AG04450 (cell line): Measurements from ENCODE around the gene PPOX. TPM values are rescaled to one million over a fixed set of nuclear protein-coding genes. Genes with fewer than 3 reads are reported as not detected.

Source experiments
- CTCF ChIA-PET: fragments of 300-600, 350-600 bp; formaldehyde crosslinking; extraction: SDS; loops from one replicate; lab custom pipeline; 2022; ENCODE audit warnings: antibody characterized with exemption, inconsistent platforms; lab: Charles Lee
- POLR2A ChIA-PET: fragments of 350-600 bp; formaldehyde crosslinking; extraction: SDS; loops from one replicate; lab custom pipeline; 2021; ENCODE audit warnings: antibody characterized with exemption, inconsistent platforms; lab: Yijun Ruan, JAX
- DNase-seq: peaks from one replicate; pipeline ENCODE4 v3.0.0-alpha.2; 2011; ENCODE audit warnings: low read depth, low spot score
- H3K27ac ChIP-seq: one replicate; pipeline ENCODE4 v1.5.1; 2012; ENCODE audit warnings: low read depth, low read length, control low read depth
- H3K27me3 ChIP-seq: one replicate; pipeline ENCODE4 v1.6.0; 2012; ENCODE audit warnings: low read length; ENCODE audit not compliant: control insufficient read depth, insufficient read depth
- H3K4me3 ChIP-seq: 2 replicates; pipeline ENCODE4 v1.5.1; 2011; ENCODE audit warnings: mild to moderate bottlenecking, low read depth, low read length, control low read depth
- H3K9me3 ChIP-seq: 2 replicates; pipeline ENCODE4 v1.5.1; 2012; ENCODE audit warnings: low read length; ENCODE audit not compliant: control insufficient read depth, insufficient read depth
- CTCF ChIP-seq: IDR thresholded peaks from 2 replicates; pipeline ENCODE4 v1.5.1; 2011; ENCODE audit warnings: low read depth, low read length, control low read depth, inconsistent platforms
- polyA plus RNA-seq: library from polyadenylated mRNA; depleted of rRNA; stranded (reverse); fragments of >200 nt; gene quantifications from 2 replicates; pipeline ENCODE4 v1.2.3, GENCODE V29; 2011

PPOX gene
- polyA plus RNA-seq, 1 experiment, result 9.8 TPM

GRCh38 chr1:161162052-161162451, 4.2 kb upstream of the PPOX start:
- Histone ChIP-seq H3K27ac (no peak overlapping the region), H3K4me3 (no peak overlapping the region), H3K9me3 (no peaks in the 10 kb centered on the region; the same call in 1 of the 2 replicates), H3K27me3 (no peaks in the 10 kb centered on the region)
- no peak for DNase-seq
- ChIA-PET POLR2A (no interaction called here), CTCF (interaction anchor here (0.8 kb wide), 1 partner anchor 81 kb away, joined by 3 read pairs; no protein-coding TSS in a partner anchor)
- no peak for TF ChIP-seq CTCF

- TF ChIP-seq CTCF, result no peak
- POLR2A ChIA-PET, result no interaction called here
- Histone ChIP-seq H3K27me3 (no peaks in the 10 kb centered on the region), H3K27ac (no peak overlapping the region), H3K4me3 (no peak overlapping the region), H3K9me3 (no peaks in the 10 kb centered on the region; the same call in 1 of the 2 replicates)
- DNase-seq, result no peak
- CTCF ChIA-PET, result no interaction called here
Measured at GRCh38 chr1:161162806-161163205, 3.4 kb upstream of the PPOX start.

- Histone ChIP-seq H3K4me3 (no peak overlapping the region), H3K27ac (no peak overlapping the region), H3K27me3 (no peaks in the 10 kb centered on the region), H3K9me3 (no peaks in the 10 kb centered on the region; the same call in 1 of the 2 replicates)
- no peak for DNase-seq
- ChIA-PET CTCF (interaction anchor here (0.8 to 2.6 kb wide), 2 partner anchors 30 to 62 kb away, joined by 4 to 18 read pairs; partner anchors contain the start of gene TOMM40L), POLR2A (no interaction called here)
- no peak for TF ChIP-seq CTCF
Measured at GRCh38 chr1:161163793-161164192, 2.4 kb upstream of the PPOX start.

GRCh38 chr1:161164901-161165610, 1.2 kb upstream of the PPOX start:
- DNase-seq, result no peak
- H3K27ac ChIP-seq, result peak overlapping the region; percentile 93
- POLR2A ChIA-PET, result interaction anchor here (0.6 to 1.3 kb wide), 6 partner anchors 11 to 120 kb away, joined by 3 to 4 read pairs (median 3); partner anchors contain the start of genes ADAMTS4, NDUFS2 and USF1

More at GRCh38 chr1:161164901-161165610, 1.2 kb upstream of the PPOX start:
- CTCF ChIA-PET, result interaction anchor here (0.6 to 2.6 kb wide), 19 partner anchors 8 to 219 kb away, joined by 3 to 24 read pairs (median 5); partner anchors contain the start of genes APOA2, KLHDC9, TOMM40L and UFC1
- no peaks in the 10 kb centered on the region; the same call in 1 of the 2 replicates for H3K9me3 ChIP-seq
- H3K27me3 ChIP-seq, result no peaks in the 10 kb centered on the region
- TF ChIP-seq CTCF, result no peak
- peak overlapping the region; percentile 86; the same call in 1 of the 2 replicates for H3K4me3 ChIP-seq
